HG03025 (cell line): ENCODE results near the gene FUS.

Experiments
- ATAC-seq: cut with Tn5 transposase; IDR thresholded peaks from one replicate; pipeline ENCODE4 v1.9.1; 2021; ENCODE audit warnings: mild to moderate bottlenecking, moderate library complexity; ENCODE audit not compliant: unreplicated experiment, low FRiP score

Gene FUS

GRCh38 chr16:31200821-31201568 is 21.1 kb downstream of the FUS start:
- no peak for ATAC-seq

GRCh38 chr16:31201582-31202413 is 21.9 kb downstream of the FUS start:
- peak; percentile 43 for ATAC-seq

- peak; percentile 33 for ATAC-seq
These were observed 22.8 kb downstream of the FUS start, which contains the start of gene PYCARD for GRCh38 chr16:31202414-31203375. TSS of gene PYCARD (minus strand) at chr16:31202760. CDS start at chr16:31202690, 70 bp downstream.

- no peak for ATAC-seq
These were observed 25.1 kb downstream of the FUS start for GRCh38 chr16:31204871-31205666.

- no peak for ATAC-seq
These were observed 26.8 kb downstream of the FUS start for GRCh38 chr16:31206776-31207175.

GRCh38 chr16:31213342-31213741 is 33.4 kb downstream of the FUS start:
- ATAC-seq: no peak

- ATAC-seq: no peak
These were observed 34.2 kb downstream of the FUS start, which contains the start of gene TRIM72 for GRCh38 chr16:31213877-31214707. TSS of gene TRIM72 (plus strand) at chr16:31214119. CDS start at chr16:31214739, 620 bp downstream.

GRCh38 chr16:31214708-31215286 is 34.9 kb downstream of the FUS start:
- no peak for ATAC-seq

GRCh38 chr16:31215287-31216162 is 35.6 kb downstream of the FUS start:
- no peak for ATAC-seq

- no peak for ATAC-seq
These were observed 36.6 kb downstream of the FUS start, which contains the start of gene PYDC1 for GRCh38 chr16:31216422-31217135. TSS of gene PYDC1 (minus strand) at chr16:31217135. CDS start at chr16:31217028, 107 bp downstream.

- ATAC-seq: no peak
These were observed 37.2 kb downstream of the FUS start for GRCh38 chr16:31217136-31217530.

- no peak for ATAC-seq
These were observed 39.3 kb downstream of the FUS start for GRCh38 chr16:31219154-31219741.

- no peak for ATAC-seq
These were observed 41.6 kb downstream of the FUS start for GRCh38 chr16:31221357-31222160.

- no peak for ATAC-seq
These were observed 43.1 kb downstream of the FUS start for GRCh38 chr16:31223044-31223443.
